GM18505 (cell line): ENCODE measurements around the gene FAM186B.
A peak's percentile ranks its signal among the peaks of the same experiment; 100 is the strongest.

ENCODE experiments used
- ATAC-seq: cut with Tn5 transposase; IDR thresholded peaks from one replicate; pipeline ENCODE4 v1.9.1; 2021; ENCODE audit not compliant: unreplicated experiment
- POLR2A ChIP-seq: IDR thresholded peaks from 4 replicates; pipeline ENCODE4 v1.6.1; 2011; ENCODE audit warnings: borderline replicate concordance; ENCODE audit not compliant: insufficient read depth, insufficient read length; ENCODE audit errors: extremely low read depth

Gene FAM186B

DNA sequence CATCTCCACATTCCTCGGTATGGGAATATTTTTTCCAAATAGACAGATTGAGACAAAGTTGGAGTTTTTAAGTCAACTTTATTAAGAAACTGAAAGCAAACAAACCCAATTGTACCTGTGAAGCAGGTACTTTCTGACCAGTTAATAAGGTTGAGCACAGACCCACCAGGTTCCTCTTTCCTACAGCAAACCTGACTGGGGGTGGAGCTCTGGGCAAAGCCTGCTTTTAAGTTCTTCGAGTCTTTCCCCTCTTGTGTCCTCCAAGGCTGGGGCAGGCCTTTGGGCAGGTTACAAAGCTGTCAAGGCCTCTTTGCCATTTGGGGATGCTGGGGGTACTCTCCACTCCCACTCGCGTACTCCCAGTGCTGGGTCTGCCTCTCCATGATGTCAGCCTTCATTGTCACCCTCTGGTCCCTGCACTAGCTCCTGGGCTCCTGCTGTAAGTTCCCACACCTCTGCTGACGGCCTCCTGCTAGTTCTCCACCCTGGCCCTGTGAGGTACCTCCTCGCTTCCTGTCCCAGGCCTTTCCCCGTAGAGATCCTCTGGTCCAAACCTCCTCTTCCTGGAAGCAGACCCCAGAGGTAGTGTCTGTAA, 63.4 kb downstream of the FAM186B start:
- no peak for TF ChIP-seq POLR2A
- no peak for ATAC-seq

DNA sequence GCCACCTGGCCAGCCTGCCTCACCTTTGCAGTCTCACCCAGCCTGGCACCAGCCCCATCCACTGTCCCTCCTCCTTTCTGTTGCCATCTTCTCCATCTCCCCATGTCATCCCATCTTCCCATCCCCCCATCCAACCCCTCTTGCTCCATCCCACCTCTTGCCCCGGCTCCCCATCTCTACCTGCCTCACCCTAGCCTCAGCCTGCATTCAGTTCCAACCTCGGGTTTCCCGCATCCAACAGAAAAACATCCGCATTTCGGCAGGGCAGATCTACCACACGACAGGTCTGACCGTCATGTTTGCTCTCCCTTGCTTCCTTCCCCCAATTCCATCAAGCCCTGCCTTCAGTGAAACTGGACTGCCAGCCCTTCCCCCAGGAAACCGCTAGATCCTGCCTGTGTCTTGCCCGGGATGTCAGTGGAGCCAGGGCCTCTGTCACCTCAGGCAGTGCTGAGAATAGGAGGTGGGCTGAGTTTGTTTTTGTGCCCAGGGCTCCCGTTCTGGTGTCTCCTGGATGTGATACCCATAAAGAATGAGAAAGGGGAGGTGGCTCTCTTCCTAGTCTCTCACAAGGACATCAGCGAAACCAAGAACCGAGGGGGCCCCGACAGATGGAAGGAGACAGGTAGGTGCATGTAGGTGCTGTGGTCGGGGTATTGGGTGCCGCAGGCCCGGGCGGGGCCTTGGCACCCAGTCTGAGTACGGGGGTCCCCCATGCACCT, 64.1 kb downstream of the FAM186B start:
- no peak for TF ChIP-seq POLR2A
- ATAC-seq: no peak

DNA sequence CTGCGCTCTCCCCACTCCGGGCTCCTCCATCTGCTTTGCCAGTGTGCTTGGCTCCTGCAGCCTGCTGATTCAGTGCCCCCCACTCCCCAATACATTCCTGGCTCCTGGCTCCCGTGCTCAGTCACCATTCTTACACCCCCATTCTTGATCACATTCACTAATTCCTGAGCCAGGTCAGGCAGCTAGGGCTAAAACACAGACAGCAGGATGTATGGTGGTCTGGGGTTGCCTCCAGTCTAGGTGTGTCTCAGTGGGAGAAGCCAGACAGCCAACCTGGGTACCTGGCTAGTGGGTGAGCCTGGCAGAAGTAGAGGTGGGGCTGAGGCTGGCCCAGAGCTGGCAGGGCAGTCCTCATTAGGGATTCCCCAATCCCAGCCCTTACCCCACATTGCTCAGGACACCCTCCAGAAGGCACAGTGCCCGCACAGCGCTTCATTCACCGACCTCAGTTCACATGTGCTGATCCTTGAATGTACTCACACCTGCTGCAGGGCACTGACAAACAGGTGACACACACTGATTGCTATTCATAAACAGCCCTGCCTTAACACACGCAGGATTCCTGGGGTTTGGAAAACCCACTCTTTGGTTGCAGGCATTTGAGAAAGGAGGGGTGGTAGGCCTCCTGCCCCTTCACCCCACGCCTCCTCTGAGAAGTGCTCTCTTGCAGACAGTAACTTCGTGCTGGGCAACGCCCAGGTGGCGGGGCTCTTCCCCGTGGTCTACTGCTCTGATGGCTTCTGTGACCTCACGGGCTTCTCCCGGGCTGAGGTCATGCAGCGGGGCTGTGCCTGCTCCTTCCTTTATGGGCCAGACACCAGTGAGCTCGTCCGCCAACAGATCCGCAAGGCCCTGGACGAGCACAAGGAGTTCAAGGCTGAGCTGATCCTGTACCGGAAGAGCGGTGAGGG, 65.0 kb downstream of the FAM186B start:
- no peak for TF ChIP-seq POLR2A
- no peak for ATAC-seq

GRCh38 chr12:49539406-49540228, 65.8 kb downstream of the FAM186B start:
- TF ChIP-seq POLR2A: no peak
- no peak for ATAC-seq

GRCh38 chr12:49538510-49539403, 66.7 kb downstream of the FAM186B start, which contains the start of gene KCNH3:
TSS of gene KCNH3 (plus strand) at chr12:49539030. CDS start at chr12:49539417, 387 bp downstream.
- no peak for TF ChIP-seq POLR2A
- peak; percentile 58 for ATAC-seq

DNA sequence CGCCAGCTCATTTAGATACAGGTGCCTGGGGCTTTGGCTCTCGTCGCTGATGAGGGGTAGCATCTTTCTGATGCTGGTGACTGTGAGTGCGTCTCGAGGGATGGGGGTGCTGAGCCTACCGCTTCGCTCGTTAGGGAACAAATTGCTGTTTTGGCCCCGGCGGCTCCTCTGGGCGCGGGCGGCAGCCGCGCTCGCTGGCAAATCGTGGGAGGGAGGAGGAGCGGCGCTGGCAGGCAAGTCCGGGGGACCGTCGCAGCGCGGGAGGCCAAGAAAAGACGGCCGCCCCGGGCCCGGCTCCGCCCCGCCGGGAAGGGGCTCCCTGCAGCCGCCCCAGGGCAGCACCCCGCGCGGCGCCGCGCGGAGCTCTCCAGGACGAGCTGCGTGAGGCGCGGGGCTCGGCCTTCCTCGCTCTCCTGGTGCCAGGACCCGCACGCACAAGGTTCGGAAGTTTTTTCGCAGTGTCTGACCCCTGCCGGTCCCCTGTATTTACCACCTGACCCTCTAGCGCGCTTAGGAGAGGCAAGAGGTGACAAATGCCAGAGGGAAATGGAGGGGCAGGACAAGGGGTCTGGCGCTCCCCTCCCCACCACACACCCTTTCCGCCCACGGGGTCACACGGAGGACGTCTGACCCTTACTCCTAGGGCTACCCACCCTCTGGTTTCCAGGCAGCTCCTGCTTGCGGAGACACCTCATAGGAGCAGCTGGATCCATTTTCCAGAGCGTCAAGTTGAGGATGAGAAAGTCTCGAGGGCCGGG, 67.5 kb downstream of the FAM186B start:
- no peak for TF ChIP-seq POLR2A
- ATAC-seq: no peak
